Caco-2 (cell line): Measurements from ENCODE around the gene TNFAIP3. TPM values are rescaled to one million over a fixed set of nuclear protein-coding genes. Genes with fewer than 3 reads are reported as not detected.

Source experiments
- BruUV-seq: library from RNA; stranded (reverse); fragments of 400-500 nt; replicated peaks from 2 replicates; lab custom pipeline; 2021; lab: Mats Ljungman, UMichigan
- CTCF ChIA-PET: fragments of 300-600 bp; sonication (Branson Sonifier 250); formaldehyde crosslinking; loops from one replicate; lab custom pipeline; 2022; ENCODE audit warnings: antibody characterized with exemption; lab: Charles Lee
- POLR2A ChIA-PET: fragments of 300-600 bp; sonication (Branson Sonifier 250); formaldehyde crosslinking; loops from one replicate; lab custom pipeline; 2022; ENCODE audit warnings: antibody characterized with exemption; lab: Charles Lee
- DNase-seq, 2 experiments: peaks; one replicate each; pipeline versions ENCODE4 v3.0.0 to v3.0.0-alpha.2; 2020 to 2022
- H3K27me3 ChIP-seq: replicated peaks from 2 replicates; pipeline ENCODE4 v1.6.0; 2011; ENCODE audit warnings: low read length; ENCODE audit not compliant: control insufficient read depth, insufficient read depth
- H3K36me3 ChIP-seq: 2 replicates; pipeline ENCODE4 v1.5.1; 2011; ENCODE audit warnings: low read length; ENCODE audit not compliant: control insufficient read depth, insufficient read depth
- H3K4me1 ChIP-seq: fragments of 250-450 bp; sonication (Bioruptor Pico); 2 replicates; pipeline ENCODE4 v1.5.1; 2020; ENCODE audit warnings: mild to moderate bottlenecking
- H3K4me3 ChIP-seq: 2 replicates; pipeline ENCODE4 v1.5.1; 2011; ENCODE audit warnings: low read depth, mild to moderate bottlenecking, control low read depth, low read length
- H3K9me3 ChIP-seq: fragments of 250-450 bp; sonication (Bioruptor Pico); 2 replicates; pipeline ENCODE4 v1.5.1; 2020; ENCODE audit warnings: mild to moderate bottlenecking, moderate library complexity
- H3K27ac Mint-ChIP-seq: one replicate; pipeline ENCODE4 v1.8.0; 2022; ENCODE audit warnings: mixed read lengths; ENCODE audit not compliant: unreplicated experiment
- H3K27me3 Mint-ChIP-seq: one replicate; pipeline ENCODE4 v1.8.0; 2022; ENCODE audit warnings: mixed read lengths; ENCODE audit not compliant: insufficient read depth, unreplicated experiment
- H3K36me3 Mint-ChIP-seq: one replicate; pipeline ENCODE4 v1.8.0; 2022; ENCODE audit warnings: mild to moderate bottlenecking, mixed read lengths; ENCODE audit not compliant: insufficient read depth, unreplicated experiment
- H3K4me1 Mint-ChIP-seq: one replicate; pipeline ENCODE4 v1.8.0; 2022; ENCODE audit warnings: low read depth, mixed read lengths; ENCODE audit not compliant: unreplicated experiment
- H3K4me3 Mint-ChIP-seq: one replicate; pipeline ENCODE4 v1.8.0; 2022; ENCODE audit warnings: mild to moderate bottlenecking, moderate library complexity, mixed read lengths; ENCODE audit not compliant: unreplicated experiment
- H3K9me3 Mint-ChIP-seq: one replicate; pipeline ENCODE4 v1.8.0; 2022; ENCODE audit warnings: mixed read lengths; ENCODE audit not compliant: unreplicated experiment
- intact Hi-C: fragments of 100-400 bp; cut with micrococcal nuclease; formaldehyde crosslinking; loops from one replicate; pipeline ENCODE4 v1.10.0; 2022; ENCODE audit not compliant: unreplicated experiment
- total RNA-seq: library from RNA; stranded (reverse); gene quantifications from 2 replicates; pipeline ENCODE4 v1.2.3, GENCODE V29; 2022
- TF ChIP-seq, protein P1 (sequence below), 2 experiments: fragments of 200-600 bp in 1 of 2; IDR thresholded peaks; 1 replicate in 1 of 2; 2 replicates in 1 of 2; pipeline versions ENCODE4 v1.5.1 to v1.8.0; 2011 to 2022; ENCODE audit warnings: antibody characterized with exemption in 1 of 2, control low read depth in 1 of 2, inconsistent platforms in 1 of 2, low read depth in 1 of 2, low read length in 1 of 2, mild to moderate bottlenecking in 1 of 2, moderate library complexity in 1 of 2; ENCODE audit not compliant: insufficient read depth in 1 of 2, severe bottlenecking in 1 of 2, unreplicated experiment in 1 of 2

TNFAIP3 gene
- total RNA-seq, 1 experiment from 2014 or later: 45.7 TPM

DNA sequence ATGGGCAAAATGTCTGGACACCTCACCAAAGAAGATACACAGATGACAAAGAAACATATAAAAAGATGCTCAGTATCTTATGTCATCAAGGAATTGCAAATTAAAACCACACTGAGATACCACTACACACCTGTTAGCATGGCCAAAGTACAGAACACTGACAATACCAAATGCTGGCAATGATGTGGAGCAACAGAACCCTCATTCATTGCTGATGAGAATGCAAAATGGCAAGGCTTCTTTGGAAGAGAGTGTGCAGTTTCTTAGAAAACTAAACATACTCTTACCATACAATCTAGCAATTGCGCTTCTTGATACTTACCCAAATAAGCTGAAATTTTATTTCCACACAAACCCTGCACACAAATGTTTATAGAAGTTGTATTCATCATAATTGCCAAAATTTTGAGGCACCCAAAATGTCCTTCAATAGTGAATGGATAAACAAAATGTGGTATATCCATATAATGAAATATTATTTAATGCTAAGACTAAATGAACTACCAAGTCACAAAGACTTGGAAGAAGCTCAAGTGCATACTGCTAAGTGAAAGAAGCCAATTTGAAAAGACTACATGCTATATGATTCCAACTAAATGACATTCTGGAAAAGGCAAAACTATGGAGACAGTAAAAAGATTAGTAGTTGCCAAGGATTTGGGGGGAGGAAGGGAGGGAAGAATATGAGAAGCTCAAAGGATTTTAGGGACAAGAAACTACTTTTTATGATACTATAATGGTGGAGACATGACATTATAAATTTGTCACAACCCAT lies 50.7 kb downstream of the TNFAIP3 start:
- H3K9me3 Mint-ChIP-seq: peaks cover 35% of the 10 kb centered on the region
- H3K4me1 Mint-ChIP-seq: no peaks in the 10 kb centered on the region

DNA sequence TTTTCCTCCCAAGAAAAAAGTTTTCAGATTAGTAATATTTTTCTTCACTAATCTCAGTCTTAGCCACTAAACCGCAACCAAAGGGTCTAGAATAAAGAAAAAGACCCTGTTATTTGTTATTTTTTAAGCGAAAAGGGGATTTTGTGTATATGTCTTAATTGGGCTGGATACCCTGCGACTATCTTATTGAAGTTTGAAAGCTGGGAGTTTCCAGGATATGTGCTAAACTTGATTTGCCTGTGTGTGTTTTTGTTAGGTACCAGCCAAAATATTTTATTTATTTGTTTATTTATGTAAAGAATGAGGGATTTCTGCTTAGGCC lies 52.4 kb downstream of the TNFAIP3 start:
- Mint-ChIP-seq H3K4me1 (peaks cover 14% of the 10 kb centered on the region), H3K4me3 (no peak overlapping the region), H3K27me3 (no peaks in the 10 kb centered on the region), H3K36me3 (no peaks in the 10 kb centered on the region), H3K9me3 (peaks cover 19% of the 10 kb centered on the region), H3K27ac (no peak overlapping the region)
- Histone ChIP-seq H3K4me1 (peaks cover 12% of the 10 kb centered on the region), H3K4me3 (no peak overlapping the region), H3K36me3 (no peaks in the 10 kb centered on the region), H3K9me3 (no peaks in the 10 kb centered on the region), H3K27me3 (no peaks in the 10 kb centered on the region)
- intact Hi-C loops: no loop called here
- ChIA-PET POLR2A (no interaction called here), CTCF (no interaction called here)
- no TSS peak for BruUV-seq
- TF ChIP-seq, protein P1, sequence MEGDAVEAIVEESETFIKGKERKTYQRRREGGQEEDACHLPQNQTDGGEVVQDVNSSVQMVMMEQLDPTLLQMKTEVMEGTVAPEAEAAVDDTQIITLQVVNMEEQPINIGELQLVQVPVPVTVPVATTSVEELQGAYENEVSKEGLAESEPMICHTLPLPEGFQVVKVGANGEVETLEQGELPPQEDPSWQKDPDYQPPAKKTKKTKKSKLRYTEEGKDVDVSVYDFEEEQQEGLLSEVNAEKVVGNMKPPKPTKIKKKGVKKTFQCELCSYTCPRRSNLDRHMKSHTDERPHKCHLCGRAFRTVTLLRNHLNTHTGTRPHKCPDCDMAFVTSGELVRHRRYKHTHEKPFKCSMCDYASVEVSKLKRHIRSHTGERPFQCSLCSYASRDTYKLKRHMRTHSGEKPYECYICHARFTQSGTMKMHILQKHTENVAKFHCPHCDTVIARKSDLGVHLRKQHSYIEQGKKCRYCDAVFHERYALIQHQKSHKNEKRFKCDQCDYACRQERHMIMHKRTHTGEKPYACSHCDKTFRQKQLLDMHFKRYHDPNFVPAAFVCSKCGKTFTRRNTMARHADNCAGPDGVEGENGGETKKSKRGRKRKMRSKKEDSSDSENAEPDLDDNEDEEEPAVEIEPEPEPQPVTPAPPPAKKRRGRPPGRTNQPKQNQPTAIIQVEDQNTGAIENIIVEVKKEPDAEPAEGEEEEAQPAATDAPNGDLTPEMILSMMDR (IDR thresholded peaks at IDR 0.05; ENCODE audit: insufficient read depth in 1 of 2, low read depth in 1 of 2, low read length in 1 of 2, severe bottlenecking in 1 of 2, unreplicated experiment in 1 of 2): no peak
- no peak for DNase-seq

More for the DNA sequence above, 50.7 kb downstream of the TNFAIP3 start:
- peaks cover 5% of the 10 kb centered on the region; the same call in 1 of the 2 replicates for H3K9me3 ChIP-seq
- no peaks in the 10 kb centered on the region for H3K4me1 ChIP-seq
- Mint-ChIP-seq H3K27me3 (no peaks in the 10 kb centered on the region), H3K27ac (no peak overlapping the region), H3K36me3 (no peaks in the 10 kb centered on the region), H3K4me3 (no peak overlapping the region)
- no peak for DNase-seq
- TF ChIP-seq, protein P1 (IDR thresholded peaks at IDR 0.05; ENCODE audit: insufficient read depth in 1 of 2, low read depth in 1 of 2, low read length in 1 of 2, severe bottlenecking in 1 of 2, unreplicated experiment in 1 of 2): no peak
- no peaks in the 10 kb centered on the region for H3K36me3 ChIP-seq
- POLR2A ChIA-PET: no interaction called here
- intact Hi-C loops: no loop called here
- H3K4me3 ChIP-seq: no peak overlapping the region
- H3K27me3 ChIP-seq: no peaks in the 10 kb centered on the region
- no TSS peak for BruUV-seq
- CTCF ChIA-PET: no interaction called here

DNA sequence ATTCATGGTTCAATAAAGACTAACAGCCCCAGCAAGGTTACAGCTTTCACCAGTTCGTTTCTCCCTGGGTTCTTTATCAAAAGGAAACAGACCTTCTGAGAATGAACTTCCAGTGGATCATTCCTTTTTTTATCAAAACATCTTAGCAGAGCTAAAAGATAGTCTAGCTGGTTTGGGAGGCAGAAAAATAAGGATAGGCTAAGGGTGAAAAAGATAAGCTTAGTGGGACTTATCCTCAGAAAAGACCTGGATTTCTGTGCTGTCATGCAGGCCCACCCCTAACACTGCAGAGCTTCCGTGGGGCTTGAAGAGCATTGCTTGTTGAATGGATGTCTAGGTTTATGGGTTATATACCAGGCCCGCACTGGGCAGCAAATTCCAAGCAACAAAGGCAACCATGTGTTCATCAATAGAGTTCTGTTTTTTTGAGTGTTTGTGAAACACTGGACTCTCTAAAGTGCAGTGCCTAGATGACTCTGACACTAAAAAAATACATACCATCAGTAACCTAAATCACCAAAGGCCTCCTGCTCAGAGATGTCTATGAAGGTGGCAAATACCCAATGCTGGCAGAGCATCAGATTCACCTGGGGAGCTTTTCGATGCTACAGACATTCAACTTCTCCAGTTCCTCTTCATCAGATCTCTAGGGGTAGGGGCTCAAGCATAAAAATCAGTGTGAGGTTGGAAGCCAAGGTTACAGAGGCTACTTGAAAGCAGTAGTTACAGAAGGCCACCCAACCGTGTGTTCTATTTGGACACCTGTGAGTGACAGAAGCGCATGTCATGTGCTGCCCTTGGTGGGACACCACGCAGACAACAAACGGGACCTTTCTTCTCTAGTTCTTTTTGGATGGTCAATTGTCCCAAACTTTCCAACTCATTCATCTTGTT lies 53.0 kb downstream of the TNFAIP3 start:
- no TSS peak for BruUV-seq
- intact Hi-C loops: no loop called here
- Histone ChIP-seq H3K9me3 (no peaks in the 10 kb centered on the region), H3K4me1 (peaks cover 18% of the 10 kb centered on the region), H3K4me3 (no peak overlapping the region), H3K36me3 (no peaks in the 10 kb centered on the region), H3K27me3 (no peaks in the 10 kb centered on the region)
- POLR2A ChIA-PET: no interaction called here
- CTCF ChIA-PET: interaction anchor here (1.4 kb wide), 1 partner anchor 54 kb away, joined by 7 read pairs; no protein-coding TSS in a partner anchor
- no peak overlapping the region for H3K4me3 Mint-ChIP-seq
- H3K36me3 Mint-ChIP-seq: no peaks in the 10 kb centered on the region
- H3K4me1 Mint-ChIP-seq: peaks cover 17% of the 10 kb centered on the region
- H3K27ac Mint-ChIP-seq: no peak overlapping the region
- H3K27me3 Mint-ChIP-seq: no peaks in the 10 kb centered on the region
- TF ChIP-seq, protein P1 (IDR thresholded peaks at IDR 0.05; ENCODE audit: insufficient read depth in 1 of 2, low read depth in 1 of 2, low read length in 1 of 2, severe bottlenecking in 1 of 2, unreplicated experiment in 1 of 2): no peak
- H3K9me3 Mint-ChIP-seq: peaks cover 13% of the 10 kb centered on the region
- DNase-seq: no peak
